CD4-positive, alpha-beta T cell treated with Interleukin-15 for 1 hour (primary cell): Measurements from ENCODE around the gene KRT6B.

Source experiments
- DNase-seq: peaks from one replicate; pipeline ENCODE4 v3.0.0-alpha.2; 2020

Gene KRT6B

GRCh38 chr12:52435659-52435999, 16.3 kb downstream of the KRT6B start:
- no peak for DNase-seq

- no peak for DNase-seq
Measured at GRCh38 chr12:52434760-52435530, 17.0 kb downstream of the KRT6B start.

GRCh38 chr12:52434081-52434733, 17.7 kb downstream of the KRT6B start, which contains the start of gene KRT75:
Gene KRT75 (minus strand): TSS chr12:52434371. CDS start chr12:52434304, 67 bp downstream.
- no peak for DNase-seq

- no peak for DNase-seq
Measured at GRCh38 chr12:52433501-52434080, 18.4 kb downstream of the KRT6B start.

- DNase-seq, result no peak
Measured at GRCh38 chr12:52432559-52433207, 19.3 kb downstream of the KRT6B start.

GRCh38 chr12:52428121-52428520, 23.8 kb downstream of the KRT6B start:
- no peak for DNase-seq

GRCh38 chr12:52427083-52427482, 24.9 kb downstream of the KRT6B start:
- DNase-seq, result no peak

GRCh38 chr12:52426034-52426433, 25.9 kb downstream of the KRT6B start:
- DNase-seq, result no peak

GRCh38 chr12:52425466-52425865, 26.5 kb downstream of the KRT6B start:
- no peak for DNase-seq

GRCh38 chr12:52423661-52424500, 28.1 kb downstream of the KRT6B start:
- DNase-seq, result no peak

- no peak for DNase-seq
Measured at GRCh38 chr12:52423035-52423434, 28.9 kb downstream of the KRT6B start.

GRCh38 chr12:52419656-52420055, 32.3 kb downstream of the KRT6B start:
- no peak for DNase-seq

- DNase-seq, result no peak
Measured at GRCh38 chr12:52418576-52419110, 33.3 kb downstream of the KRT6B start.

GRCh38 chr12:52417740-52418139, 34.2 kb downstream of the KRT6B start:
- DNase-seq, result no peak

GRCh38 chr12:52416795-52417194, 35.2 kb downstream of the KRT6B start:
- DNase-seq, result no peak

- no peak for DNase-seq
Measured at GRCh38 chr12:52415870-52416750, 35.8 kb downstream of the KRT6B start.

GRCh38 chr12:52414936-52415335, 37.0 kb downstream of the KRT6B start:
- DNase-seq, result no peak

GRCh38 chr12:52413782-52414345, 38.1 kb downstream of the KRT6B start:
- DNase-seq, result no peak

GRCh38 chr12:52413202-52413601, 38.7 kb downstream of the KRT6B start:
- DNase-seq, result no peak

GRCh38 chr12:52411815-52412214, 40.1 kb downstream of the KRT6B start:
- no peak for DNase-seq
